Fibroblast of lung (primary cell): Measurements from ENCODE around the gene PLA2G6.

Source experiments
- EZH2 ChIP-seq: IDR thresholded peaks from 2 replicates; pipeline ENCODE4 v1.5.1; 2012; ENCODE audit warnings: low read length, control low read depth, mild to moderate bottlenecking; ENCODE audit errors: missing control alignments
- TF ChIP-seq, protein P1 (sequence below), 2 donors: IDR thresholded peaks in 1 of 2; conservative IDR thresholded peaks in 1 of 2; 1 replicate in 1 of 2; 2 replicates in 1 of 2; pipeline ENCODE4 v1.5.1; 2011 to 2012; ENCODE audit warnings: low read length in 2 of 2, control low read depth in 1 of 2, inconsistent platforms in 1 of 2, low read depth in 1 of 2, mild to moderate bottlenecking in 1 of 2

GRCh38 chr22:38081636-38081940, 100.0 kb downstream of the PLA2G6 start:
- TF ChIP-seq, protein P1, sequence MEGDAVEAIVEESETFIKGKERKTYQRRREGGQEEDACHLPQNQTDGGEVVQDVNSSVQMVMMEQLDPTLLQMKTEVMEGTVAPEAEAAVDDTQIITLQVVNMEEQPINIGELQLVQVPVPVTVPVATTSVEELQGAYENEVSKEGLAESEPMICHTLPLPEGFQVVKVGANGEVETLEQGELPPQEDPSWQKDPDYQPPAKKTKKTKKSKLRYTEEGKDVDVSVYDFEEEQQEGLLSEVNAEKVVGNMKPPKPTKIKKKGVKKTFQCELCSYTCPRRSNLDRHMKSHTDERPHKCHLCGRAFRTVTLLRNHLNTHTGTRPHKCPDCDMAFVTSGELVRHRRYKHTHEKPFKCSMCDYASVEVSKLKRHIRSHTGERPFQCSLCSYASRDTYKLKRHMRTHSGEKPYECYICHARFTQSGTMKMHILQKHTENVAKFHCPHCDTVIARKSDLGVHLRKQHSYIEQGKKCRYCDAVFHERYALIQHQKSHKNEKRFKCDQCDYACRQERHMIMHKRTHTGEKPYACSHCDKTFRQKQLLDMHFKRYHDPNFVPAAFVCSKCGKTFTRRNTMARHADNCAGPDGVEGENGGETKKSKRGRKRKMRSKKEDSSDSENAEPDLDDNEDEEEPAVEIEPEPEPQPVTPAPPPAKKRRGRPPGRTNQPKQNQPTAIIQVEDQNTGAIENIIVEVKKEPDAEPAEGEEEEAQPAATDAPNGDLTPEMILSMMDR (conservative IDR thresholded peaks at IDR 0.05 in 1 of 2, IDR thresholded peaks at IDR 0.05 in 1 of 2; ENCODE audit: low read depth in 1 of 2, low read length in 2 of 2), result no peak
- TF ChIP-seq EZH2, result no peak
